OCI-LY1 (cell line): ENCODE results near the gene SLAMF1.
"Not testable (repeated sequence)": the region's sequence is repeated elsewhere in the genome, so short reads cannot be mapped to it uniquely, and the experiment has no call there.

Experiments used
- CTCF ChIP-seq: fragments of 200-600 bp; sonication (generic), shearing (Covaris generic); IDR thresholded peaks from 2 replicates; pipeline ENCODE4 v1.5.1; 2017; ENCODE audit warnings: mild to moderate bottlenecking, antibody characterized with exemption, low read length, moderate library complexity, mixed read lengths
- EZH2 ChIP-seq: fragments of 200-600 bp; sonication (generic), shearing (Covaris generic); IDR thresholded peaks from 2 replicates; pipeline ENCODE4 v1.8.0; 2017; ENCODE audit warnings: borderline replicate concordance, mixed run types, mild to moderate bottlenecking, antibody characterized with exemption, low read length, moderate library complexity, mixed read lengths

- TF ChIP-seq CTCF, EZH2: not testable (repeated sequence)
Observed at GRCh38 chr1:160582976-160583375, 63.9 kb downstream of the SLAMF1 start.
